SU-DHL-6 (cell line): ENCODE results near the gene PRDM1.

Experiments
- H2AFZ ChIP-seq: fragments of 200-600 bp; sonication (generic); 2 replicates; pipeline ENCODE4 v1.6.1; 2014; ENCODE audit warnings: low read depth, mild to moderate bottlenecking, moderate library complexity, mixed read lengths, antibody characterized with exemption, low read length; ENCODE audit not compliant: severe bottlenecking
- H3F3A ChIP-seq: fragments of 200-600 bp; shearing (Covaris generic); 2 replicates; pipeline ENCODE4 v1.6.0; 2016; ENCODE audit warnings: antibody characterized with exemption, mild to moderate bottlenecking; ENCODE audit not compliant: insufficient read depth
- H3K27ac ChIP-seq: fragments of 200-600 bp; sonication (generic); 2 replicates; pipeline ENCODE4 v1.5.1; 2016; ENCODE audit warnings: low read depth, mild to moderate bottlenecking, low read length, moderate library complexity, mixed read lengths
- H3K27me3 ChIP-seq: fragments of 200-600 bp; sonication (generic), shearing (Covaris generic); 2 replicates; pipeline ENCODE4 v1.6.0; 2014; ENCODE audit warnings: mild to moderate bottlenecking, low read length
- H3K36me3 ChIP-seq: fragments of 200-600 bp; sonication (generic); 2 replicates; pipeline ENCODE4 v1.6.1; 2014; ENCODE audit warnings: mild to moderate bottlenecking, low read length, mixed read lengths
- H3K4me2 ChIP-seq: fragments of 300-600, 200-600 bp; shearing (Covaris generic), sonication (generic); 2 replicates; pipeline ENCODE4 v1.6.0; 2014; ENCODE audit warnings: low read length, low read depth, mild to moderate bottlenecking; ENCODE audit not compliant: poor library complexity, severe bottlenecking
- H3K4me3 ChIP-seq: fragments of 200-600 bp; sonication (generic); 2 replicates; pipeline ENCODE4 v1.5.1; 2014; ENCODE audit warnings: antibody characterized with exemption, low read length, mild to moderate bottlenecking, mixed read lengths; ENCODE audit not compliant: insufficient read depth, poor library complexity, severe bottlenecking
- H3K79me2 ChIP-seq: fragments of 200-600 bp; sonication (generic); 2 replicates; pipeline ENCODE4 v1.6.1; 2014; ENCODE audit warnings: mild to moderate bottlenecking, low read length, moderate library complexity; ENCODE audit not compliant: insufficient read depth
- H3K9ac ChIP-seq: fragments of 200-600 bp; sonication (generic); 2 replicates; pipeline ENCODE4 v1.7.0; 2014; ENCODE audit warnings: mild to moderate bottlenecking, low read length
- H3K9me2 ChIP-seq: fragments of 200-600 bp; sonication (generic); replicated peaks from 2 replicates; pipeline ENCODE4 v1.6.1; 2014; ENCODE audit warnings: low read length; ENCODE audit not compliant: insufficient read depth
- H3K9me3 ChIP-seq: fragments of 200-600 bp; sonication (generic); 2 replicates; pipeline ENCODE4 v1.6.1; 2014; ENCODE audit warnings: low read length, mixed read lengths; ENCODE audit not compliant: insufficient read depth
- H4K20me1 ChIP-seq: fragments of 200-600 bp; sonication (generic); 2 replicates; pipeline ENCODE4 v1.6.1; 2014; ENCODE audit warnings: low read depth, mild to moderate bottlenecking, antibody characterized with exemption, low read length, moderate library complexity, mixed read lengths
- EZH2phosphoT487 ChIP-seq: fragments of 200-600 bp; sonication (generic), shearing (Covaris generic); conservative IDR thresholded peaks from 2 replicates; pipeline ENCODE4 v1.6.1; 2018; ENCODE audit warnings: mild to moderate bottlenecking, antibody characterized with exemption, low read length, moderate library complexity, mixed read lengths
- TF ChIP-seq, protein P1 (sequence below): fragments of 200-600 bp; sonication (generic); IDR thresholded peaks from one replicate; pipeline ENCODE4 v1.5.1; 2017; ENCODE audit warnings: antibody characterized with exemption, mild to moderate bottlenecking, low read length, moderate library complexity; ENCODE audit not compliant: insufficient read depth, poor library complexity, severe bottlenecking

The PRDM1 gene

GRCh38 chr6:106079961-106080762 lies 6.0 kb upstream of the PRDM1 start:
- H4K20me1 ChIP-seq, result no peaks in the 10 kb centered on the region
- no peaks in the 10 kb centered on the region for H3K9me3 ChIP-seq
- H3K79me2 ChIP-seq, result no peaks in the 10 kb centered on the region
- no peaks in the 10 kb centered on the region for H3F3A ChIP-seq
- TF ChIP-seq, protein P1, sequence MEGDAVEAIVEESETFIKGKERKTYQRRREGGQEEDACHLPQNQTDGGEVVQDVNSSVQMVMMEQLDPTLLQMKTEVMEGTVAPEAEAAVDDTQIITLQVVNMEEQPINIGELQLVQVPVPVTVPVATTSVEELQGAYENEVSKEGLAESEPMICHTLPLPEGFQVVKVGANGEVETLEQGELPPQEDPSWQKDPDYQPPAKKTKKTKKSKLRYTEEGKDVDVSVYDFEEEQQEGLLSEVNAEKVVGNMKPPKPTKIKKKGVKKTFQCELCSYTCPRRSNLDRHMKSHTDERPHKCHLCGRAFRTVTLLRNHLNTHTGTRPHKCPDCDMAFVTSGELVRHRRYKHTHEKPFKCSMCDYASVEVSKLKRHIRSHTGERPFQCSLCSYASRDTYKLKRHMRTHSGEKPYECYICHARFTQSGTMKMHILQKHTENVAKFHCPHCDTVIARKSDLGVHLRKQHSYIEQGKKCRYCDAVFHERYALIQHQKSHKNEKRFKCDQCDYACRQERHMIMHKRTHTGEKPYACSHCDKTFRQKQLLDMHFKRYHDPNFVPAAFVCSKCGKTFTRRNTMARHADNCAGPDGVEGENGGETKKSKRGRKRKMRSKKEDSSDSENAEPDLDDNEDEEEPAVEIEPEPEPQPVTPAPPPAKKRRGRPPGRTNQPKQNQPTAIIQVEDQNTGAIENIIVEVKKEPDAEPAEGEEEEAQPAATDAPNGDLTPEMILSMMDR, result no peak
- TF ChIP-seq EZH2phosphoT487, result no peak
- no peak overlapping the region for H3K4me2 ChIP-seq
- no peak overlapping the region for H3K9ac ChIP-seq
- H2AFZ ChIP-seq, result no peak overlapping the region
- no peak overlapping the region for H3K27ac ChIP-seq
- no peaks in the 10 kb centered on the region for H3K27me3 ChIP-seq
- H3K9me2 ChIP-seq, result no peaks in the 10 kb centered on the region
- H3K4me3 ChIP-seq, result no peak overlapping the region
- no peaks in the 10 kb centered on the region for H3K36me3 ChIP-seq

GRCh38 chr6:106080763-106081095 lies 5.4 kb upstream of the PRDM1 start:
- Histone ChIP-seq H3K27ac (no peak overlapping the region), H3K27me3 (no peaks in the 10 kb centered on the region), H3F3A (no peaks in the 10 kb centered on the region), H3K9ac (no peak overlapping the region), H3K9me2 (no peaks in the 10 kb centered on the region), H2AFZ (no peak overlapping the region), H3K9me3 (no peaks in the 10 kb centered on the region), H3K79me2 (no peaks in the 10 kb centered on the region), H3K4me2 (no peak overlapping the region), H3K36me3 (no peaks in the 10 kb centered on the region), H4K20me1 (no peaks in the 10 kb centered on the region), H3K4me3 (no peak overlapping the region)
- TF ChIP-seq, protein P1, result no peak
- no peak for TF ChIP-seq EZH2phosphoT487

DNA sequence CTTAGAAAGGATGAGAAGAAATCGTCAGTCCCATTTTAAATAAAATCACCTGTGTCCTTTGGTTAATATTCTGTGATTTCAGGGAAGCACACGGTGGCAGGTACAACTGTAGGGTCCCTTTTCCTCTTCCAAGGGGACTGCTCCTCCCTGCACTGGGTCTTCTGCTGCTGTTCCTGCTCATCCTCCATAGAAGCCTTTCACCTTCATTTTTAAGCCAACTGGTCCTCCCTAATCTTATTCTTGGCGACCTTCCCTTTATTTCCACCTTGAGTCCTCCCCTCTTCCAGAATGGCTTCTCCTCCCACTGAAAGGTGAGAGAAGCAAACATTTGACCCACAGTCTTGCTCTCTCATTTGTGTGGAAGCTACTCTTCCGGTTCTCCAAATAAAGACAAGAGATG lies 4.4 kb upstream of the PRDM1 start:
- no peaks in the 10 kb centered on the region for H4K20me1 ChIP-seq
- H3K9me2 ChIP-seq, result no peaks in the 10 kb centered on the region
- no peak overlapping the region for H3K27ac ChIP-seq
- H3K4me2 ChIP-seq, result no peak overlapping the region
- TF ChIP-seq, protein P1, result no peak
- H3K27me3 ChIP-seq, result no peaks in the 10 kb centered on the region
- no peaks in the 10 kb centered on the region for H3F3A ChIP-seq
- no peaks in the 10 kb centered on the region for H3K9me3 ChIP-seq
- no peak overlapping the region for H2AFZ ChIP-seq
- H3K4me3 ChIP-seq, result no peak overlapping the region
- no peak overlapping the region for H3K9ac ChIP-seq
- H3K36me3 ChIP-seq, result no peaks in the 10 kb centered on the region
- no peaks in the 10 kb centered on the region for H3K79me2 ChIP-seq
